ENCODE data around the gene SNRNP200.
"Not testable (repeated sequence)": the region's sequence is repeated elsewhere in the genome, so short reads cannot be mapped to it uniquely, and the experiment has no call there.

The SNRNP200 gene

DNA sequence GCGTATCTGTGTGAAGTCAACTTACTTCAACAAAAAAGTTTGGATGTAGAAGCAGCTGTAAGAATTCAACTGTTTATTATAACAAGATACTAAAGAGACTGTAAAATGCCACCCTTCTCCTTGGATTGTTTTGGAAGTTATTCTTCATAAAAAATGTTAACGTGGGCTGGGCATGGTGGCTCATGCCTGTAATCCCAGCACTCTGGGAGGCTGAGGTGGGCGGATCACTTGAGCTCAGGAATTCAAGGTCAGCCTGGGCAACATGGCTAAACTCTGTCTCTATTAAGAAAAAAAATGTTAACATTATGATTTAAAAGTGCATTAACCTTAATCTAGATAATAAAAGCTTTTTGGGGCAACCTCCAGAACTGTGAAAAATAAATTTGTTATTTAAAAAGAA, 31.6 kb downstream of the SNRNP200 start:
- no peak for DNase-seq

DNA sequence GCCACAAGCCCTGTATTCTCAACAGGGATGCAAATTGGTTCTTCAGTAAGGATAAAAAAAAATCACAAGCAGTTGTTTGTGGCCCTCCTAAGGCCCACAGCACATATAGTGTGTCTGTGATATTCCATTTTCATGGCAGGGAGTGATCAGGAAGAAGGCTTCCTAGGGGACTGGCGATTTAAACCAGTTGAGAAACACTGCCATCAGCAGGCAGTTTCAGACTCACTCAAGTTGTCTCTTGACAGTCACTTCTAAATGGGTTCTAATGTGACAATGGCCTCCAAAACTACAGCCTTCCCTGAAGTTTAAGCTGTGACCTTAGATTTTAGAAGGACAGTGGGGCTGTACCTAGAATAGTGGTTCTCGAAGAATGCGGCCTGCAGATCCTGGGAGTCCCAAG, 33.4 kb downstream of the SNRNP200 start:
- no peak for DNase-seq

DNA sequence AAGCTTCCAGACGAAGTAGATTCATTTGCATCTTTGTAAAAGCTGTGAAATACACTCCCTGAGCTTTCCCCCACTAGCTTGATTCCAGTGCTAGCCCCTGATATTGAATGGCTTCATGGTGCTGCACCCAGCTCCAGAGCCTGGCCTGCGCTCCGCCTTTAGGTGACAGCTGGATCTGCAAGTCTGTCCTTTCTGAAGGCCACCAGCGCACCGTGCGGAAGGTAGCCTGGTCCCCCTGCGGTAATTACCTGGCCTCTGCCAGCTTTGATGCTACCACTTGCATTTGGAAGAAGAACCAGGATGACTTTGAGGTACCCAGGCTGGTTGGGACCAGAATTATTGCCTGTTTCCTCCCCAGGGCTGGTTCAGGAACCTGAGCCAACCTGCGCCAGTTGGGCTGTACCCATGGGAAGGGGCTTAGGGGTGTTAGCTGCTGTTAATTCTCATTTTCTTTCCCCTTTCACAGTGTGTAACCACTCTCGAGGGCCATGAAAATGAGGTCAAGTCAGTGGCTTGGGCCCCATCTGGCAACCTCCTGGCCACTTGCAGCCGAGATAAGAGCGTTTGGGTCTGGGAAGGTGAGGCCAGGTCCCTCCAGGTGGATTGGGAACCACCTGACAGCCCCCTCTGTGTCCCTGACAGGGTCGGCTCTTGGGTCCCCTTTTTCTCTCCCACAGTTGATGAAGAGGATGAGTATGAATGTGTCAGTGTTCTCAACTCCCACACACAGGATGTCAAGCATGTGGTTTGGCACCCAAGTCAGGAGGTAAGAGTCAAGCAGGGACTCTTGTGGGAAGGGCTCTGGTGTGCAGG, 38.0 kb downstream of the SNRNP200 start:
- DNase-seq: no peak

DNA sequence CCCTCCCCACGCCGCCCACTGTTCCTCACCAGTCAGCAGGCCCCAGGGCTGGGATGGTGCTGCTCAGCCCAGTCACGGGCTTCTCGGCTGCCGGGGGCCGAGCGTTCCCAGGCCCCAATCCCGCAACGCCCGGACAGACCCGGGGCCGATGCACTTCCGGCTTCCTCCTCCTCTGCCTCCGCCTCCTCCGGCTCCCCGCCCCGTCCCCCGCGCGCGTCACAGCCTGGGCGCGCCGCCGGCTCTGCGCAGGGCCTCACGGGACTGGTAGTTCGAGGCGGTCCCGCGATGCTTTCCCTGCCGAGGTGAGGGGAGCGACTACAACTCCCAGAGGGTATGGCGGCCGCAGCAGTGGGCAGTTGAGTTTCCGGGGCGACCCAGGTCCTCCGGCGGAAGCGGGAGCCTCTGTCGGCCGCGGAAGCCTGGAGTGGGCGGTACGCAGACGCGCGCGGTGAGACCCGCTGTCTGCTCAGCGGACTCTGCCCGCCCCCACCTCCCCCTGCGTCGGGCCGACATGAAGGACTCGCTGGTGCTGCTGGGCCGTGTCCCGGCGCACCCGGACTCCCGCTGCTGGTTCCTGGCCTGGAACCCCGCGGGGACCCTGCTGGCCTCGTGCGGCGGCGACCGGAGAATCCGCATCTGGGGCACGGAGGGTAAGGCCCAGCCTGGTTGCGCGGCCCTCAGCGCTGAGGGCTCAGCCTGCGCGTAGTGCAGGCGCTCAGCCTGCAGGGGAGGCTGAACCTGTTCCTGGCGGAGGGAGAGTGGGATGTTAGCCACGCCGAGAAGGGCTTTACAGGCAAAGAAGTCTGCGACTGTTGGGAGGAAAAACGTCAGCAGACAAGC, 39.3 kb downstream of the SNRNP200 start, which contains the start of the genes CIAO1 and TMEM127:
Gene CIAO1, plus strand, starts transcription at position 386 of the 840 bp plus-strand sequence. Its CDS starts 126 bp downstream, at position 512.
Gene TMEM127, minus strand, starts transcription at position 158 of the 840 bp plus-strand sequence. CDS start 616 bp downstream, outside the sequence.
- DNase-seq: peak; percentile 98

DNA sequence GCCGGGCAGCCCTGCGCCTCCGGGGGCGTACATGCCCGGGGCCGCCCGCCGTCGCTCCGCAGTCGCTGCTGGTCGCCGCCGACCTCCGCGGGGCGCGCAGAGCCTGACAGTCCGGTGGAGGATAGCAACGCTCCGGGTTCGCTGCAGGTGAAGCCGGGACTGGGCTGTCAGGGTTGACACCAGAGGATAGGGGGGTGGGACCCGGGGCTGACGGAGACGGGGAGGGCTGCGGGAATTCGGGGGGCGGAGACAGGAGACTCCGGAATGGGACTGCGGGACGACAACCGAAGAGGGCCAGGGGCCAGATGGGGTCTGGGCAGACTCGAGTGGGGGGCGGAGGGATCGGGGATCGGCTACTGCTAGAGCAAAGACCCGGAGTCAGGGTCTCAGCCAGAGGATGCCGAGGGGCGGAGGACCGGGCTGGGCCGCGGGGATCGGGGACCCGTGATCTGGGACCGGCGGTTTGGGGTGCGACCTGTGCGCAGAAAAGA, 40.0 kb downstream of the SNRNP200 start:
- no peak for DNase-seq

DNA sequence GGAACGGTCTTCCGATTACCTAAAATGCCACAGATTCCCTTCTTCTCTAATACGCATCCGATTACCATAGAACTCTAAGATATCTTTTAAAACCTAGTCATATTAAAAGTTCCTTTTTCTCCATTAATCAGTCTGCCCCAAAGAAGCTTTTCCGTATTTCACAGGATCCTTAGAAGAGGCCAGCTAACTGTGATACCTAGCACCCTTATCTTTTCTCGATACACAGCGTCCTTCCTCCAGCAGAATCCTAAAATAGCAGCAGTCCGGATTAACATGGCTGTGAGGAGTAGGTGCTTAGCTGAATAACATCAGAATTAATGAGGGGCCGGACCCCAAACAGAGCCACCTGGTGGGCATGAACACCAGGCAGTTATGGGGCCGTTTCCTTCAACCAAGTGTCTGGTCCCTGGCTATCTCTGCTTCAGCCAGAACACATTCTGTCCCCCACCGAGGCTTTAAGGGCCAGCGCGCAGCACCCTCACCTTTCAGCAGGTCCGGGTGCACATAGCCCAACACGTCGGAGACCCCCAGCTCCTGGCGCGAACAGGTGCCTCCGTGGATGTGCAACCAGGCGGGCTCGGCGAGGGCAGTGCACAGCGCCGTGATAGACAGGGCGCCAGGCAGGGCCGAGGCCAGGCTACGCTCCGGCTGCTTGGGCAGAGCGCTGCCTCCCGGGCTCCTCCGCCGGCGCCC, 40.5 kb downstream of the SNRNP200 start:
- no peak for DNase-seq

DNA sequence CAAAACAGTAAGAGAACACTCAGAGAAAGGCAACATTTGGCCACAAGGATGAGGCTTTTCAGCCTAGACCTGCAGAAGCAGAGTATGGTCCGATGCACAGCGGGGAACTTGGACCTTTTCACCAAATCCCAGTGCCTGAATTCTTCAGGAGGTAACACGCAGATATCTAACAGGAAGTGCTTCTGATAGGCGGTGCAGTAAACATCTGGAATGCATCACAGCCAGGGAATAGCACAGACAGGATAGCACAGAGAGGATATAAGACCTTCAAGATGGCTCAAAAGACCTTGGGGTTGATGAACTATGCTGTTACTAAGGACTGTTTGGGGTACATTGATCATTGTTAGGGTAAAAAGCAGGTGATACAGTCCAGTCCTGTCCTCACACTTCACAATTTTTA, 41.3 kb downstream of the SNRNP200 start:
- no peak for DNase-seq

DNA sequence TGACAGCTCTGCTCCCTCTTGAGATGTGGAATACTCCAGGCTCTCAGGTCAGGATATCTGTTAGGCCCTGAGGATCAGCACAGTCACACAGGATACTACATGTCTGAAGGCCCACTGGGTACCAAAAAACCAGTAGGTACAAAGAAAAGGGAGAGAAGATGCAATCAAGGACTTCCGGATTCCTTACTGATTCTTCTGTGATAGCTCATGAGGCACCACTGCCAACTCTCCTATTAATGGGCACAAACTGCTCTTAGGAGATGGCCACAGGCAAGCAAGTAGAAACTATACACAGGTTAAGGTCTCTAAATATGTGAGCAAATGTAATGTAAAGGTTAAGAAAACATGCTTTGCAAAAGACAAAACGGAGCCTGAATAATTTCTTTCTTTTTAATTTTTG, 43.0 kb downstream of the SNRNP200 start:
- no peak for DNase-seq

DNA sequence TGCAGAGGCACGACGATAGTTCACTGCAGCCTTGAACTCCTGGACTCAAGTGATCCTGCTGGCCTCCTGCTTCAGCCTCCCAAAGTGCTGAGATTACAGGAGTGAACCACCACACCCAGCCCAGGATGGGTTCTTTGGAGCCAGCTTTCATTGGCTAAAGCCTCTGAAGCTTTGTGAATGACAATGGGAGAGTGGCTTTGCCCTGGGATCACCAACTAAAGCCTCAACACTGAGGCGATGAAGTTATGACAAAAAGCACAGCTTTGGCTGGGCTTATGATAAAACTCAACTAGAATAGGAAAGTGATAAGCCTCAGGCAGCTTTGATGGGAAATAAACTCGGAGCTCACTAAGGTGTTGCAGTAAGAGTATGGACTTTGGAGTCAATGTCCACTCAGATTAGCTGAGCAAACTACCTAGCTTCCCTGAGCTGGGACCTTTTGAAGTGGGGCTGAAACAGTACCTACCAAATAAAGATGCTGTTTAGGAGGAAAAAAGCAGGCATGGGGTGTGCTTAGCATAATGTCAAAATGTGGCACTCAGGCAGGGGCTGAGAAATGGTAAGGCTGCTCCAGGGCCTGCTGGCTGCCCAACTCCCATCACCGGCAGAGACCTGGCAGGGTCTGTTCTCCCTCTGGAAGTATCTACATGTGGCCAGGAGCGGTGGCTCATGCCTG, 43.9 kb downstream of the SNRNP200 start:
- no peak for DNase-seq

DNA sequence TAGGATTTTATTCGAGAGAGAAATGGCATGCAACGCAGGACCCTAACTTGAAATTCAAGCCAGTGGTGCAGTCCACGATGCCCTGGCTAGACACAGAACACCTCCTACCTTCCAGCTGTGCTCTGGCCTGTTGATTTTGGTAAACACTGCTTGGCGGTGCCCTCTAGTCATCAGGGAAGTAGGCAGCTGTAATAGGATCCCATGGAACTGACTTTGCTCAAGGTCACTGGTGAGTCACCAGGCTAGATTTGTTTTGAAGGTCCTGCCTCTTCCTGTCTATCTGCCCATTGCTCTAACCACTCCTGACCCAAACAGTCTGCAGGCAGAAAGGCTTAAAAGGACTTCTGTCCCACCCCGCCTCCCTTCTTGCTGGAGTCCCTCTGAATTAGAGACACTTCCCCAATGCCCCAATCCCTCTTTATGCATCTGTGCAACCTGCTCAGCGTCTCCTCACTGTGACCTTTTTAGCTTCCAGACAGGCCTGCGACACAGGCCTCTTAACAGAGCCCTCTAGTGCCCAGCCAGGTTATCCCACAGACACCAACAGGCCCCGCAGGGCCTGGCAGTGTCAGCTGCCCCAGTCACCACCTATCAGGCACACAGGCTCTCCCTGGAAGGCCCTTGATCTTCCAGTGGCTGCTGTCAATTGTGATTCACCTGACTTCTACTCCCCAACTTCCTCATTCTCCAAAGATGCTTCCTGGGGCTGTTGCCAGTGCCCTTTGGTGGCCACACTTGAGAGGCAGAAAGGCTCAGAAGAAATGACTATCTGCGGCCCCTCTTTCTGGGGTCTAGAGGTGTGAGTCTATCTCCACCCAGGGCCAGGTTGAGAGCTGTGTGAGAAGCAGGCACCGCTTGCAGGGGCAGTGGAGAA, 44.7 kb downstream of the SNRNP200 start:
- no peak for DNase-seq

DNA sequence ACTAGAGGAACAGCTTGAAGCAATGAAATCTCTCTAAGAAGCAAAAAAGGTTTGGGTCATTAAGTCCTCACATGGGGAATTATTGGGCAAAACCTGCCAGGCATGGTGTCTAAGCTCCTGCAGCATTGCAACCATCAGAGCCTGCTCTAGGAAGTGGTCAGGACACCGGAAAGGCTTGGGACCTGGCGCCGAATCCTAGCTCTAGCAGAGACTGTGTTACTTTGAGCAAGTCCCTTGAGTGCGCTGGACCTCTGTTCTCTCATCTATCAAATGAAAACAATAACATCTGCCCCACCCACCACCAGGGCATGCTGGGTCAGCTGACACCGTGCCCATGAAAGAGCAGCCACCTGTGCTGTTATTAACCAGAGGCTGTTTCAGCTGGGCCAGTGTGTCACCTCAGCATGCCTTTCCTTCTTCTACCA, 45.8 kb downstream of the SNRNP200 start:
- no peak for DNase-seq

DNA sequence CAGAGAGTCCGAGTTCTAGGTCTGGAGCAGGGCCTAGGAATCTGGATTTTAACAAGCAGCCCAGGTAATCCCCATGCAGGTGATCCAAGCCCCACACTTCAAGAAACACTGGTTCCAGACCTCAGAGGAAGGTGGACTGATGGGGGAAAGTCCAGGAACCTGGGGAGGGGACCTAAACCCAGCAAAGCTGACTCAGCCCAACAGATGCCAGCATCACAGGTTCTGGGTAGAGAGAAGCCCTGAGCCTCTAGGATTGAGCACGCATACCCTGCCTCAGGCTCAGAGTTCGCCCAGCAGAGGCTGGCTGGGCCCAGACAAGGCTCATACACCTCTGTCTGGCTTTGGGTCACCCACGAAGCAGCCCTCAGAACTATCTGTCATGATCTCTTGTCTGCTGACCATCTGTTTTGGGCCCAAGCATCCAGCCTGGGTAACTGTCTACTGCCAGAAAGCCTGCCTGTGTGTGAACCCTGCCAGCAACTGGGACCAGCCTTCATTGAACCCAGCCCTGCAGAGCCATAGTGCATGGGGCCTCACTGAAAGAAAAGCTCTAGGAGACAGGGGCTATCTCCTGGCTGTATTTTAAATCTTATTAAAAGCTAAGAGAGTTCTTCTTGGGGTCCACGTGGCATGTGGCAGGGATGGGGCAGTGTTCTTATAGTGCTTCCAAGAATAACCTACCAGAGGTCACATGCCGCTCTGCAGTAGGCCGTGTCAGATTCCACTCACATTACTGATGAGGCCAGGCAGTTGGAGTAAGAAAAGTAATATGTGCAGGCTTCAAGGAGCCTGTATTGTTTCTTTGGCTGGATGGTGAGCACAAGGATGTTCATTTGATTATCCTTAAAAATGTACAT, 47.0 kb downstream of the SNRNP200 start:
- DNase-seq: no peak

DNA sequence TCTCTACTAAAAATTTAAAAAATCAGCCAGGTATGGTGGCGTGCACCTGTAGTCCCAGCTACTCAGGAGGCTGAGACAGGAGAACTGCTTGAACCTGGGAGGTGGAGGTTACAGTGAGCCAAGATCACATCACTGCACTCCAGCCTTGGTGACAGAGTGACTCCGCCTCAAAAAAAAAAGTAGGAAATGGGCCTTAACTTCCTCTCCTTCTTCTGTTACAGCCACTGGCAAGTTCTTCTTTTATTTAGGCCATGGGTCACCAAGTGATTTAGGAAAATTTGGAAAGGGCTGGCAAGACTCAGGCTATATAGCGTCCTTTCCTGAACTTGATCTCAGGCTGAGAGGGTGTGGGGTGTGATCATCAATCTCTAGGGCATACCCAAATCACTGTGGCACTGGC, 47.6 kb downstream of the SNRNP200 start:
- DNase-seq: not testable (repeated sequence)

DNA sequence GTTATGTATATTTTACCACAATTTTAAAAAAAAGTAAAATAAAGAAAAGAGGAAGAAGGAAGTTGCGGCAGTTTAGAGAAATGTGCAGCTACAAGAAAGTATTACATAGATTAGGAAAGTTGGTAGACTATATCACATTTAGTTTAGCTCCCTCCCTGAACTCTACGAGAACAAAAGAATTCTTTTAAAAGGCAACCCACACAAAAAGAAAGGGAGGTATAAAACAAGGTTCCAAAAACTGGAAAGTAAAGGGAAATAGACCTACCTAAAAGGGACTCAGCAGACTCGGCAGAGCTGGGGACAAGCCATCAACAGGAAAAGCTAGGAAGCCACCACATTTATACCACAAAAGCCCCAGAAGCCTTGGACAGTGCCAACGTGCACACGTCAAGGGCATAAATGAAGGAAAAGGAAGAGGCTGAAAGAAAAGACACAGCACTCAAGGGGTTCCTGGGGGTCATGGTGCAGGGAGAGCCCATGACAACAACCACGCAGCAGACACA, 48.7 kb downstream of the SNRNP200 start:
- no peak for DNase-seq

DNA sequence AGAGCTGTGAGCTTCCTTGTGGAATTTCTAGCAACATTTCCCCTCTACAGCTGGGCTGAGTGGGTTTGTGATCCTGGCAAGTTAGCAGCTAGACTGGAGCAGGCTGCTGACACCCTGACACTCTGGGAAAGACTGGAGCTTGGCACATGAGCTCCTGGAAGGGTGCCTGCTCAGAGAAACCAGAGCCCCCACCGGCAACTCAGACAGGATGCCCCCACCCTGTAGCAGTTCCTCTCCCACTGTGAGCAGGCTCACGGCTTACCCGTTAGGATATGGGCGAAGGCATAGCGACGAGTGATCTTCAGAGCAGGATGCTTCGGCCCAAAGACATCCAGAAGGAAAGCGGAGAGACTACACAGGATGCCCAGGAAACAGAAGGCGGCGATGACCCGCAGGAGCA, 50.8 kb downstream of the SNRNP200 start:
- no peak for DNase-seq

DNA sequence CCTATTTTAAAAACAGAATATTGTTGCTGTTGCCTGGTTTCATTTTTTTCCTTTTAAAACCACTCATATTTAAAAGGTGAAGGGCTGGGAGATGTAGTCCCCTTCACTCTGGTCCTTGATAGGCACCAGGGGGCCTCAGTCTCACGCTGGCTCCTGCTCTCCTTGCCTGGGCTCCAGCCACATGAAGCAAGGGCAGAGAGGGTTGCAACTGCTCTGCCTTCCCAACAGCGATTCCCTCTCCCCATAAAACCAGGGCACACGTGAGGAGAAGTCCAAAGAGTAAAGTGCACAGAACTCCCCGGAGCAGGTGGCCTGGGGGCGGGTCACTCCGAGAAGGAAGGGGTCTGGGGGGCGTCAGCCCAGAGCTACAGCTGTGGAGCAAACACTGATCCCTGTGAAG, 52.3 kb downstream of the SNRNP200 start:
- DNase-seq: no peak

DNA sequence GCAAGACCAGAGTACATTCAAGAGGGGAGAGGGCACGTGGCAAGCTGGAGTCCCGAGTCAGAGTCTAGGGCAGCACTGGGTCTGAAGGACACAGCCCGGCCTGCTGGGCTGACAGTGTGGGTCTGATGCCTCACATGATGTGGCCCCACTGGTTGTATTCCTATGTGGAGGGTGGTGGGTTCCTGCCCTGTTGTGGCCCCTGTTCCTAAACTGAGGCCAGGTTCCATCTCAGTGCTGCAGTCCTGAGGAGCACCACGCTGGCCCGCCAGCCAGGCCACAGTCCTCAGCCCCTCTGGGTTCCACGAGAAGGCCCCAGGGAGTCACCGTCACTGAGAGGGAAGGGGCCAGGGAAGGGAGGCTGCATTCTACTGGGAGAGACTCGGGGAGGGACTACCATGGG, 52.8 kb downstream of the SNRNP200 start:
- DNase-seq: no peak

DNA sequence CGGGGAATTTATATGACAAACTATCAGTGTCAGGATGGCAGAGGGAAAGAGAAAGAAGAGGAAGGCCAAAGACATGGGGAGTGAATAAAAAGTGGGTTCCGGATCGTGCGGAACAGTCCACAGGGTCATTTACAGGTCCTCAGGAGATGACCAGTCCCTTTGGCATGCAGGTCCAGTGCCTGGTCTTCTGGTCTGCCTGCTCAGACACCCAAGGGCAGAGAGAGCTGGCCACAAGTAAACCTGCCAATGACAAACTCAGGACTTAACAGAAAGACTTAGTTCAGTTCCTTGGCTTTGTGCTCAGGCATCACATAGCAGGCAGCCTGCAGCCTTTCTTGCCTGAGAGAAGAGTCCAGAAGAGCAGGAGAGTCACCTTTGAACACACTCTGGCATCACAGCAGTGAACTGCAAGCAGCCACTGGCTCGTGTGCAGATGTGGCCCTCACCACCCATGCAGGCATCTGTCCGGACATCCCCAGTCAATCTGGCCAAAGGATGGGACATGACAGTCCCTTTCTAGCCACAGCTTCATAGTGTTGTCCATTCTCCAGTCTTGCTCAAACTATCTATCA, 53.5 kb downstream of the SNRNP200 start:
- no peak for DNase-seq

DNA sequence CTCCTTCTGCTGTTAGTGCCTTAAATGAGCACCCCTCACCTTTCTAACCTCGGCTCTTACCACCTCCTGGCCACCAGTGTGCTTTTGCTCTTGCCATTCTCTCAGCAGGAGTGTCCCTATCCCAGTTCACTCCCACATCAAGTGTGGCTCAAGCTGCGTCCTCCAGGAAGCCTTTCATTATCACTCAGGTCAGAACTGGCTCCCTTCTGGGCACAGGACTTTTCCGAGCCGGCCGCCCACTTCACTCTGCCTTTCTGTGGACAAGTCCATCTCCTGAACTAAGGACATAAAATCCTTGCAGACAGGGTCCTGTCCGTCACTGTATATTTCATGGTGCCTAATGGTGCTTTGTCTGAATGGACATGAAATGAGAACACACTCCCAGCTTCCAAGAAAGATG, 55.2 kb downstream of the SNRNP200 start:
- DNase-seq: no peak

DNA sequence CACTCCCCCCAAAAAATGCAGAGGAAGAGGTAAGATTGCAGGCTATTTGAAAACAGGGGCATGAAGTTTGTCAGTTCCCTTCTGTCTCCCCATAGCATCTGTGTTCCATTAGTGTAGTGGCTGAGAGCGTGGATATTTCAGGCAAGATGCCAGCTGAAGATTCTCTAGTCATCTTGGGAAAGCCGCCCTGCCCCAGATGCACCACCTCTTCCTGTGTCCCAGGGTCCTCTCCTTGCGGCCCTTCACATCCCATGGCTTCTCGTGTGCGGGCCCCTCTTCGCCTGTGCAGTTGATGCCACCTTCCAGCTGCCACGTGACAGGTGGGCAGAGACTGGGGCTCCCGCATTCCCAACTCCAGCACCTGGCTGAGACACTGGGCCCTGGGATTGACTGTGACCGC, 55.7 kb downstream of the SNRNP200 start:
- DNase-seq: no peak
